Peyer's patch (tissue), 4 donors: ENCODE data around the gene CNTN2. TPM values are rescaled to one million over a fixed set of nuclear protein-coding genes. Genes with fewer than 3 reads are reported as not detected.

ENCODE experiments used
- DNase-seq, 3 donors: peaks; one replicate each; pipeline ENCODE4 v3.0.0-alpha.2; 2017 to 2019
- H3K27ac ChIP-seq, 4 donors: fragments of 200-600 bp; sonication (generic); one replicate each; pipeline ENCODE4 v1.5.1; 2016 to 2019
- H3K27me3 ChIP-seq, 2 donors: fragments of 200-600 bp; sonication (generic); one replicate each; pipeline ENCODE4 v1.5.1; 2019
- H3K36me3 ChIP-seq, 3 donors: fragments of 200-600 bp; sonication (generic); one replicate each; pipeline ENCODE4 v1.5.1; 2016 to 2019
- H3K4me1 ChIP-seq, 4 donors: fragments of 200-600 bp; sonication (generic); one replicate each; pipeline ENCODE4 v1.5.1; 2016 to 2019
- H3K4me3 ChIP-seq, 4 donors: fragments of 200-600 bp; sonication (generic); 1 replicate in 3 of 4; 2 replicates in 1 of 4; pipeline ENCODE4 v1.5.1; 2016 to 2019; ENCODE audit warnings: mild to moderate bottlenecking in 1 of 4
- H3K9me3 ChIP-seq, 4 donors: fragments of 200-600 bp; sonication (generic); one replicate each; pipeline ENCODE4 v1.5.1; 2016 to 2019; ENCODE audit warnings: mild to moderate bottlenecking in 1 of 4
- POLR2A ChIP-seq, 2 donors: fragments of 450-650 bp; IDR thresholded peaks; one replicate each; pipeline ENCODE4 v1.5.1; 2017; ENCODE audit warnings: antibody characterized with exemption in 2 of 2, mild to moderate bottlenecking in 2 of 2, moderate library complexity in 2 of 2
- total RNA-seq, 4 donors: library from RNA; depleted of rRNA; stranded (reverse); fragments of >200 nt; gene quantifications; one replicate each; pipeline ENCODE4 v1.1.0, GENCODE V29; 2016
- TF ChIP-seq, protein P1 (sequence below), 6 experiments: fragments of 450-650 bp in 4 of 6; fragments of 200-600 bp in 2 of 6; sonication (generic) in 1 of 6; IDR thresholded peaks; one replicate each; pipeline ENCODE4 v1.5.1; 2017 to 2019; ENCODE audit warnings: antibody characterized with exemption in 6 of 6, mild to moderate bottlenecking in 3 of 6, moderate library complexity in 1 of 6

CNTN2 gene
- total RNA-seq, 4 donors from 2014 or later: 0.18 to 2.8 TPM; not detected in 2

- no peak for DNase-seq
- Histone ChIP-seq H3K9me3 (no peaks in the 10 kb centered on the region), H3K4me3 (no peak overlapping the region), H3K27ac (no peak overlapping the region), H3K36me3 (no peaks in the 10 kb centered on the region), H3K27me3 (no peaks in the 10 kb centered on the region), H3K4me1 (peaks cover 0 to 4% (median 0%) of the 10 kb centered on the region in 4 donors)
- TF ChIP-seq, protein P1, sequence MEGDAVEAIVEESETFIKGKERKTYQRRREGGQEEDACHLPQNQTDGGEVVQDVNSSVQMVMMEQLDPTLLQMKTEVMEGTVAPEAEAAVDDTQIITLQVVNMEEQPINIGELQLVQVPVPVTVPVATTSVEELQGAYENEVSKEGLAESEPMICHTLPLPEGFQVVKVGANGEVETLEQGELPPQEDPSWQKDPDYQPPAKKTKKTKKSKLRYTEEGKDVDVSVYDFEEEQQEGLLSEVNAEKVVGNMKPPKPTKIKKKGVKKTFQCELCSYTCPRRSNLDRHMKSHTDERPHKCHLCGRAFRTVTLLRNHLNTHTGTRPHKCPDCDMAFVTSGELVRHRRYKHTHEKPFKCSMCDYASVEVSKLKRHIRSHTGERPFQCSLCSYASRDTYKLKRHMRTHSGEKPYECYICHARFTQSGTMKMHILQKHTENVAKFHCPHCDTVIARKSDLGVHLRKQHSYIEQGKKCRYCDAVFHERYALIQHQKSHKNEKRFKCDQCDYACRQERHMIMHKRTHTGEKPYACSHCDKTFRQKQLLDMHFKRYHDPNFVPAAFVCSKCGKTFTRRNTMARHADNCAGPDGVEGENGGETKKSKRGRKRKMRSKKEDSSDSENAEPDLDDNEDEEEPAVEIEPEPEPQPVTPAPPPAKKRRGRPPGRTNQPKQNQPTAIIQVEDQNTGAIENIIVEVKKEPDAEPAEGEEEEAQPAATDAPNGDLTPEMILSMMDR (IDR thresholded peaks at IDR 0.05): no peak
- TF ChIP-seq POLR2A (IDR thresholded peaks at IDR 0.05): no peak
Observed at GRCh38 chr1:205060746-205061145, 17.7 kb downstream of the CNTN2 start.

GRCh38 chr1:205061227-205061626 lies 18.2 kb downstream of the CNTN2 start:
- peak in 1 of 3 donors; percentile 41 for DNase-seq
- H3K9me3 ChIP-seq: no peaks in the 10 kb centered on the region
- H3K4me3 ChIP-seq: no peak overlapping the region

GRCh38 chr1:205061665-205062069 lies 18.7 kb downstream of the CNTN2 start:
- H3K4me3 ChIP-seq: no peak overlapping the region
- no peak for TF ChIP-seq POLR2A (IDR thresholded peaks at IDR 0.05)
- TF ChIP-seq, protein P1 (IDR thresholded peaks at IDR 0.05): peak; percentile 40 to 72 (median 66)

More at GRCh38 chr1:205061227-205061626, 18.2 kb downstream of the CNTN2 start:
- no peaks in the 10 kb centered on the region for H3K36me3 ChIP-seq
- H3K27me3 ChIP-seq: no peaks in the 10 kb centered on the region
- TF ChIP-seq, protein P1 (IDR thresholded peaks at IDR 0.05): no peak
- TF ChIP-seq POLR2A (IDR thresholded peaks at IDR 0.05): no peak
- H3K4me1 ChIP-seq: peaks cover 0 to 4% (median 0%) of the 10 kb centered on the region in 4 donors
- no peak overlapping the region for H3K27ac ChIP-seq

DNA sequence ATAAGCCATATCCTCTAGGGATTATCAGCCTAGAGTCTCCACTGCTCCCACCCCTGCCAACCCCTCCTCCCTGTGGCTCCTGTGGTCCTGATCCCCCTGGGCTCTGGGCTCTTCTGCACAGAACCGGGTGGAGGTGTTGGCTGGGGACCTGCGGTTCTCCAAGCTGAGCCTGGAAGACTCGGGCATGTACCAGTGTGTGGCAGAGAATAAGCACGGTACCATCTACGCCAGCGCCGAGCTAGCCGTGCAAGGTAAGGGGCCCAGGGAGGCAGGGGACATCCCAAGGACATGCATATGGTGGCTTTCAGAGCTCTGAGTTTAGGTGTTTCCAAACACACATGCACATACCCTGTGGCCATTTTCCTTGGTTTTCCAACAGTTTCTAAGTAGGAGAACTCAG lies 19.3 kb downstream of the CNTN2 start:
- Histone ChIP-seq H3K27ac (no peak overlapping the region), H3K36me3 (no peaks in the 10 kb centered on the region), H3K27me3 (no peaks in the 10 kb centered on the region), H3K9me3 (no peaks in the 10 kb centered on the region), H3K4me1 (peaks cover 0 to 4% (median 0%) of the 10 kb centered on the region in 4 donors), H3K4me3 (no peak overlapping the region)
- no peak for DNase-seq
- no peak for TF ChIP-seq POLR2A (IDR thresholded peaks at IDR 0.05)
- TF ChIP-seq, protein P1 (IDR thresholded peaks at IDR 0.05): no peak

More at GRCh38 chr1:205061665-205062069, 18.7 kb downstream of the CNTN2 start:
- DNase-seq: peak; percentile 61 to 84 (median 75)
- H3K4me1 ChIP-seq: peaks cover 0 to 4% (median 0%) of the 10 kb centered on the region in 4 donors
- H3K27ac ChIP-seq: no peak overlapping the region
- no peaks in the 10 kb centered on the region for H3K27me3 ChIP-seq
- H3K9me3 ChIP-seq: no peaks in the 10 kb centered on the region
- H3K36me3 ChIP-seq: no peaks in the 10 kb centered on the region

- TF ChIP-seq, protein P1 (IDR thresholded peaks at IDR 0.05): no peak
- no peak for TF ChIP-seq POLR2A (IDR thresholded peaks at IDR 0.05)
- Histone ChIP-seq H3K9me3 (no peaks in the 10 kb centered on the region), H3K27me3 (no peaks in the 10 kb centered on the region), H3K36me3 (no peaks in the 10 kb centered on the region), H3K4me1 (peaks cover 0 to 4% (median 0%) of the 10 kb centered on the region in 4 donors), H3K27ac (no peak overlapping the region), H3K4me3 (no peak overlapping the region)
- no peak for DNase-seq
Observed at GRCh38 chr1:205062895-205063294, 19.9 kb downstream of the CNTN2 start.

- TF ChIP-seq POLR2A (IDR thresholded peaks at IDR 0.05): no peak
- TF ChIP-seq, protein P1 (IDR thresholded peaks at IDR 0.05): no peak
- Histone ChIP-seq H3K27ac (no peak overlapping the region), H3K9me3 (no peaks in the 10 kb centered on the region), H3K27me3 (no peaks in the 10 kb centered on the region), H3K4me1 (peaks cover 0 to 4% (median 0%) of the 10 kb centered on the region in 4 donors), H3K4me3 (no peak overlapping the region), H3K36me3 (no peaks in the 10 kb centered on the region)
- no peak for DNase-seq
Observed at GRCh38 chr1:205064301-205064700, 21.3 kb downstream of the CNTN2 start.
